GM12878 (cell line): Measurements from ENCODE around the gene YPEL2. TPM values are rescaled to one million over a fixed set of nuclear protein-coding genes. Genes with fewer than 3 reads are reported as not detected.

Source experiments
- ATAC-seq: fragments of 200-7000 bp; cut with Tn5 transposase; 3 replicates; pipeline ENCODE4 v1.9.1; 2020; ENCODE audit warnings: mild to moderate bottlenecking, moderate library complexity
- BruUV-seq: library from RNA; stranded (reverse); fragments of 400-500 nt; replicated peaks from 2 replicates; lab custom pipeline; 2021; lab: Mats Ljungman, UMichigan
- CTCF ChIA-PET: fragments of 300-600 bp; sonication (Branson Sonifier 250); formaldehyde crosslinking; extraction: SDS; loops from one replicate; lab custom pipeline; 2021; ENCODE audit warnings: inconsistent platforms; lab: Yijun Ruan, JAX
- POLR2A ChIA-PET: fragments of 350-600 bp; formaldehyde crosslinking; extraction: SDS; loops from one replicate; lab custom pipeline; 2021; ENCODE audit warnings: inconsistent platforms; lab: Charles Lee
- RAD21 ChIA-PET: fragments of 300-600 bp; sonication (Branson Sonifier 250); formaldehyde crosslinking; loops from one replicate; lab custom pipeline; 2023; ENCODE audit warnings: antibody characterized with exemption; ENCODE audit not compliant: unreplicated experiment; lab: Charles Lee
- SMC1A ChIA-PET: fragments of 300-600 bp; sonication (Branson Sonifier 250); formaldehyde crosslinking; loops from one replicate; lab custom pipeline; 2023; ENCODE audit not compliant: unreplicated experiment, uncharacterized antibody; lab: Charles Lee
- DNase-seq: peaks from one replicate; pipeline ENCODE4 v3.0.0-alpha.2; 2011; ENCODE audit warnings: low read depth, low spot score
- FAIRE-seq: peaks from 3 replicates; lab custom pipeline; 2011; peaks lifted over from hg19 to GRCh38; lab: Jason Lieb, UNC
- H2AFZ ChIP-seq: 2 replicates; pipeline ENCODE4 v1.6.0; 2011; ENCODE audit warnings: low read depth, low read length, control low read depth; ENCODE audit not compliant: control insufficient read depth
- H3K27ac ChIP-seq: 2 replicates; pipeline ENCODE4 v1.5.1; 2011; ENCODE audit warnings: control low read depth; ENCODE audit not compliant: control insufficient read depth, insufficient read depth
- H3K27me3 ChIP-seq, 2 experiments: replicated peaks in 1 of 2; 2 replicates each; pipeline versions ENCODE4 v1.6.0 to v1.6.1; 2011; ENCODE audit warnings: low read length in 1 of 2; ENCODE audit not compliant: control insufficient read depth in 2 of 2, insufficient read depth in 2 of 2
- H3K36me3 ChIP-seq, 2 experiments: 2 replicates each; pipeline ENCODE4 v1.5.1; 2011; ENCODE audit warnings: low read length in 1 of 2; ENCODE audit not compliant: control insufficient read depth in 2 of 2, insufficient read depth in 2 of 2
- H3K4me1 ChIP-seq: 2 replicates; pipeline ENCODE4 v1.6.1; 2011; ENCODE audit warnings: mild to moderate bottlenecking, low read length, moderate library complexity, mixed read lengths; ENCODE audit not compliant: control insufficient read depth, insufficient read depth
- H3K4me2 ChIP-seq: 2 replicates; pipeline ENCODE4 v1.6.0; 2011; ENCODE audit warnings: control low read depth; ENCODE audit not compliant: control insufficient read depth, insufficient read depth
- H3K4me3 ChIP-seq: fragments of 200-600 bp; sonication (generic); 2 replicates; pipeline ENCODE4 v1.5.1; 2016
- H3K79me2 ChIP-seq: 2 replicates; pipeline ENCODE4 v1.6.0; 2011; ENCODE audit warnings: low read length; ENCODE audit not compliant: control insufficient read depth, insufficient read depth
- H3K9ac ChIP-seq: 2 replicates; pipeline ENCODE4 v1.8.0; 2011; ENCODE audit warnings: low read length, control low read depth, mixed read lengths; ENCODE audit not compliant: control insufficient read depth, insufficient read depth
- H3K9me3 ChIP-seq: replicated peaks from 3 replicates; pipeline ENCODE4 v1.5.1; 2011; ENCODE audit warnings: mild to moderate bottlenecking, low read length; ENCODE audit not compliant: control insufficient read depth, insufficient read depth
- H4K20me1 ChIP-seq: 2 replicates; pipeline ENCODE4 v1.6.0; 2011; ENCODE audit not compliant: control insufficient read depth, insufficient read depth
- ATF7 ChIP-seq: fragments of 450-650 bp; IDR thresholded peaks from 2 replicates; pipeline ENCODE4 v1.6.1; 2016; ENCODE audit warnings: low read depth, mild to moderate bottlenecking
- CTCF ChIP-seq, 3 experiments: IDR thresholded peaks in 2 of 3; conservative IDR thresholded peaks in 1 of 3; 2 replicates each; pipeline ENCODE4 v1.5.1; 2011; ENCODE audit warnings: low read depth in 3 of 3, low read length in 3 of 3, mild to moderate bottlenecking in 3 of 3, control low read depth in 2 of 3, moderate library complexity in 2 of 3, inconsistent platforms in 1 of 3, mixed read lengths in 1 of 3; ENCODE audit not compliant: control insufficient read depth in 2 of 3, insufficient read depth in 1 of 3; ENCODE audit errors: extremely low read depth in 1 of 3
- CUX1 ChIP-seq: IDR thresholded peaks from 2 replicates; pipeline ENCODE4 v1.6.1; 2012; ENCODE audit warnings: improper control_type of control experiment, low read depth, low read length; ENCODE audit not compliant: insufficient replicate concordance
- EED ChIP-seq: sonication (generic); IDR thresholded peaks from 2 replicates; pipeline ENCODE4 v1.6.1; 2016; ENCODE audit warnings: antibody characterized with exemption, low read depth
- KLF5 ChIP-seq: fragments of 450-650 bp; IDR thresholded peaks from 2 replicates; pipeline ENCODE4 v1.6.1; 2014; ENCODE audit warnings: mild to moderate bottlenecking; ENCODE audit not compliant: partially characterized antibody
- MEF2B ChIP-seq: fragments of 450-650 bp; IDR thresholded peaks from 2 replicates; pipeline ENCODE4 v1.6.1; 2018; ENCODE audit warnings: mild to moderate bottlenecking, moderate library complexity; ENCODE audit not compliant: partially characterized antibody, poor library complexity, severe bottlenecking
- MLLT1 ChIP-seq: fragments of 450-650 bp; IDR thresholded peaks from 2 replicates; pipeline ENCODE4 v1.6.1; 2016; ENCODE audit warnings: mild to moderate bottlenecking
- PAX5 ChIP-seq: IDR thresholded peaks from 2 replicates; pipeline ENCODE4 v1.6.1; 2011; ENCODE audit warnings: low read depth, low read length, borderline replicate concordance
- POLR2AphosphoS5 ChIP-seq: IDR thresholded peaks from 2 replicates; pipeline ENCODE4 v1.6.1; 2011; ENCODE audit warnings: mild to moderate bottlenecking, low read length, inconsistent platforms
- SIX5 ChIP-seq: IDR thresholded peaks from 2 replicates; pipeline ENCODE4 v1.6.1; 2011; ENCODE audit warnings: mild to moderate bottlenecking, low read depth, low read length, moderate library complexity; ENCODE audit not compliant: severe bottlenecking
- WGBS: methylation state at CpG from one replicate; pipeline ENCODE4 v1.1.6; 2016; ENCODE audit warnings: low lambda C conversion rate; ENCODE audit not compliant: insufficient replicate concordance, insufficient coverage; ENCODE audit errors: missing lambda C conversion rate; 5-methylcytosine and 5-hydroxymethylcytosine counted together
- in situ Hi-C: fragments of 300-500 bp; cut with MboI; formaldehyde crosslinking; loops from 9 replicates; pipeline ENCODE4 v1.14.3; 2018; ENCODE audit warnings: mixed read lengths
- intact Hi-C: fragments of 100-400 bp; cut with micrococcal nuclease; formaldehyde crosslinking; loops from one replicate; pipeline ENCODE4 v1.14.2; 2022; ENCODE audit not compliant: unreplicated experiment
- polyA plus RNA-seq, 11 experiments: library from polyadenylated mRNA; depleted of rRNA in 4 of 11; unstranded in 6 of 11; stranded (reverse) in 5 of 11; fragments of >200 nt; fragmentation: Nextera tagmentation in 4 of 11; fragmentation: Illumina TruSeq in 1 of 11; extraction: Ambion mirVana in 4 of 11; extraction: Trizol in 1 of 11; gene quantifications; 1 replicate in 1 of 11; 2 replicates in 10 of 11; pipeline versions ENCODE4 v1.2.1 to v1.2.3, GENCODE V29; 2011 to 2016; ENCODE audit warnings: inconsistent platforms in 2 of 11, missing spikeins in 2 of 11, low read depth in 1 of 11
- total RNA-seq, 4 experiments: library from RNA; depleted of rRNA in 3 of 4; stranded (reverse); fragments of >200 nt in 3 of 4; fragmentation: Illumina TruSeq in 1 of 4; extraction: Trizol in 1 of 4; gene quantifications; 2 replicates each; pipeline versions ENCODE4 v1.2.1 to v1.2.3, GENCODE V29; 2013 to 2021

YPEL2 gene
- total and polyA plus RNA-seq, 10 of the 15 experiments (the other 5 are each of a cell fraction or from before 2014, with no cell fraction given) = 0.11 to 8.1 (median 0.48) TPM

GRCh38 chr17:59310263-59310920 is 21.1 kb upstream of the YPEL2 start:
- no peaks in the 10 kb centered on the region for H3K9me3 ChIP-seq
- SMC1A ChIA-PET = interaction anchor here (0.6 to 12.6 kb wide), 27 partner anchors 10 to 544 kb away, joined by 3 to 217 read pairs (median 4); partner anchors contain the start of gene GDPD1
- POLR2A ChIA-PET = interaction anchor here (0.6 kb wide), 1 partner anchor 180 kb away, joined by 3 read pairs; no protein-coding TSS in a partner anchor
- H3K4me1 ChIP-seq = no peaks in the 10 kb centered on the region
- H4K20me1 ChIP-seq = no peaks in the 10 kb centered on the region
- no peak overlapping the region for H3K4me3 ChIP-seq
- no peaks in the 10 kb centered on the region for H3K36me3 ChIP-seq
- H2AFZ ChIP-seq = no peak overlapping the region
- H3K4me2 ChIP-seq = no peak overlapping the region
- intact Hi-C loops (loop anchor here (10.0 kb wide), 1 partner anchor 434 kb away; no protein-coding TSS in a partner anchor), in situ Hi-C loops (loop anchor here (5.0 kb wide), 1 partner anchor 127 kb away; no protein-coding TSS in a partner anchor)
- H3K27me3 ChIP-seq = no peaks in the 10 kb centered on the region
- RAD21 ChIA-PET = interaction anchor here (0.5 to 12.2 kb wide), 19 partner anchors 10 to 549 kb away, joined by 3 to 169 read pairs (median 4); partner anchors contain the start of gene GDPD1
- no peak overlapping the region for H3K9ac ChIP-seq
- TF ChIP-seq MEF2B (no peak), KLF5 (no peak), EED (no peak), ATF7 (no peak), SIX5 (no peak), CUX1 (no peak), MLLT1 (no peak), POLR2AphosphoS5 (no peak), CTCF (IDR thresholded peaks at IDR 0.05 in 2 of 3, conservative IDR thresholded peaks at IDR 0.05 in 1 of 3; ENCODE audit: control insufficient read depth in 2 of 3, extremely low read depth in 1 of 3, insufficient read depth in 1 of 3, low read depth in 3 of 3, low read length in 3 of 3) (no peak), PAX5 (no peak)
- H3K27ac ChIP-seq = no peak overlapping the region
- no peaks in the 10 kb centered on the region for H3K79me2 ChIP-seq
- FAIRE-seq (no peak), ATAC-seq (no peak), DNase-seq (no peak)
- no TSS peak for BruUV-seq
- CTCF ChIA-PET = interaction anchor here (0.6 to 13.4 kb wide), 33 partner anchors 8 to 937 kb away, joined by 3 to 383 read pairs (median 4); partner anchors contain the start of gene GDPD1
- 57% methylated on average over 6 of the region's 6 CpGs for whole genome bisulfite sequencing
